GM12878 (cell line): Measurements from ENCODE around the gene CLDN14.

ENCODE experiments used
- CHD4 ChIP-seq: fragments of 200-600 bp; sonication (generic); IDR thresholded peaks from 2 replicates; pipeline ENCODE4 v1.6.1; 2016; ENCODE audit warnings: mild to moderate bottlenecking
- TF ChIP-seq, protein P1 (sequence below), 3 experiments: IDR thresholded peaks in 2 of 3; conservative IDR thresholded peaks in 1 of 3; 2 replicates each; pipeline ENCODE4 v1.5.1; 2011; ENCODE audit warnings: low read depth in 3 of 3, low read length in 3 of 3, mild to moderate bottlenecking in 3 of 3, control low read depth in 2 of 3, moderate library complexity in 2 of 3, inconsistent platforms in 1 of 3, mixed read lengths in 1 of 3; ENCODE audit not compliant: control insufficient read depth in 2 of 3, insufficient read depth in 1 of 3; ENCODE audit errors: extremely low read depth in 1 of 3

DNA sequence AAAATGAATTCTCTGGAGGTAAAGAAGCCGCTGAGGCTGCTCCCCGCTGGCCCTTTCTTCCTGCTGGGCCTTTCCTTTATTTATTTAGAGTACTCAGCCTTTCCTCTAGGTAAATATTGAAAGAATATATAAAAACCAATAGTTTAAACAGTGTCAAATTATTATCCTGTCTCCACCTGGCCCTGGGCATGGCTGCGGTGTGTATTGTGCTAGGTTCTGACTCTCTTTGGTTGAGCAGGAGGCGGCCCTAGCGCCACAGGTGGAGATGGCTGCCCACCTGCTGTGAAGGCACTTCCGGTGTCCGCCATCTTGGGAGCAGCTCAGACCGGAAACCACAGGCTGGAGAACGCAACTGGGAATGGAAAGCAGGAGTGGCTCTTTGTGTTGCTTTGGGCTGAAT is 29.0 kb upstream of the CLDN14 start:
- no peak for TF ChIP-seq CHD4
- TF ChIP-seq, protein P1, sequence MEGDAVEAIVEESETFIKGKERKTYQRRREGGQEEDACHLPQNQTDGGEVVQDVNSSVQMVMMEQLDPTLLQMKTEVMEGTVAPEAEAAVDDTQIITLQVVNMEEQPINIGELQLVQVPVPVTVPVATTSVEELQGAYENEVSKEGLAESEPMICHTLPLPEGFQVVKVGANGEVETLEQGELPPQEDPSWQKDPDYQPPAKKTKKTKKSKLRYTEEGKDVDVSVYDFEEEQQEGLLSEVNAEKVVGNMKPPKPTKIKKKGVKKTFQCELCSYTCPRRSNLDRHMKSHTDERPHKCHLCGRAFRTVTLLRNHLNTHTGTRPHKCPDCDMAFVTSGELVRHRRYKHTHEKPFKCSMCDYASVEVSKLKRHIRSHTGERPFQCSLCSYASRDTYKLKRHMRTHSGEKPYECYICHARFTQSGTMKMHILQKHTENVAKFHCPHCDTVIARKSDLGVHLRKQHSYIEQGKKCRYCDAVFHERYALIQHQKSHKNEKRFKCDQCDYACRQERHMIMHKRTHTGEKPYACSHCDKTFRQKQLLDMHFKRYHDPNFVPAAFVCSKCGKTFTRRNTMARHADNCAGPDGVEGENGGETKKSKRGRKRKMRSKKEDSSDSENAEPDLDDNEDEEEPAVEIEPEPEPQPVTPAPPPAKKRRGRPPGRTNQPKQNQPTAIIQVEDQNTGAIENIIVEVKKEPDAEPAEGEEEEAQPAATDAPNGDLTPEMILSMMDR (IDR thresholded peaks at IDR 0.05 in 2 of 3, conservative IDR thresholded peaks at IDR 0.05 in 1 of 3; ENCODE audit: control insufficient read depth in 2 of 3, extremely low read depth in 1 of 3, insufficient read depth in 1 of 3, low read depth in 3 of 3, low read length in 3 of 3), result no peak
